ENCODE measurements around the gene TNK1. TPM values are rescaled to one million over a fixed set of nuclear protein-coding genes. Genes with fewer than 3 reads are reported as not detected.

The TNK1 gene
- total and polyA plus RNA-seq, 2 donors (not counting 3 experiments of a cell fraction or from before 2014, with no cell fraction given) = 0.22 to 0.58 TPM

DNA sequence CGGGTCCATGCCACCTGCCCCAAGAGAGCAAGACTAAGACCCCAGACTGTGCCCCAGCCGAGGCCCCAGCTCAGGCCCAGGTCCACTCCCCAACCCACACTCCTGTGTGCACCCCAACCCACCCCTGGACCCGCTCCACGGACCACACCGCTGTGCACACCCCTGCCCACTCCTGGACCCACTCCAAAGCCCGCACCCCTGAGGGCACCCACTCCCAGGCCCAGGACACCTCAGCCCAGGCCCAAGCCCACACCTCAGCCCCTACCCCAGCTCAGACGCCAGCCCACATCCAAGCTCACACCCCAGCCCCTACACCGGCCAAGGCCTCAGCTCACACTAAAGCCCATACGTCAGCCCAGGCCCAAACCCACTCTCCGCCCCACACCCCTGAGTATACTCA lies 48.8 kb downstream of the TNK1 start:
- CTCF ChIA-PET = no interaction called here

More for the DNA sequence above, 48.8 kb downstream of the TNK1 start:
- FAIRE-seq = no peak
- dilution Hi-C loops (cut with MboI; ENCODE audit: extremely low pct_ligation_motif_present, low sequenced_read_pairs) (no loop called here), intact Hi-C loops (cut with micrococcal nuclease) (no loop called here)
- DNase-seq (ENCODE audit: low read depth, low spot score) = no peak
- no TSS peak for BruUV-seq (replicated peaks)
- Histone ChIP-seq H3K79me2 (ENCODE audit: control insufficient read depth, insufficient read depth, low read length) (no peaks in the 10 kb centered on the region), H3K4me1 (ENCODE audit: control insufficient read depth, extremely low read depth, insufficient read depth, low read length) (no peaks in the 10 kb centered on the region), H3K27ac (ENCODE audit: insufficient read depth, low read depth, low read length) (no peak overlapping the region), H4K20me1 (replicated peaks; ENCODE audit: control insufficient read depth, extremely low read depth, insufficient read depth, low read length) (no peaks in the 10 kb centered on the region), H3K9me3 (replicated peaks; ENCODE audit: control insufficient read depth, insufficient read depth, low read length) (no peaks in the 10 kb centered on the region), H3K9ac (replicated peaks; ENCODE audit: extremely low read depth, insufficient read depth, low read length) (no peak overlapping the region), H3K9me1 (replicated peaks; ENCODE audit: control insufficient read depth, extremely low read depth, insufficient read depth, low read length) (no peaks in the 10 kb centered on the region), H2AFZ (ENCODE audit: low read depth, low read length) (no peak overlapping the region), H3K27me3 (ENCODE audit: control insufficient read depth in 2 of 2, insufficient read depth in 2 of 2, low read length in 2 of 2) (no peaks in the 10 kb centered on the region), H3K4me2 (ENCODE audit: insufficient read depth, low read length) (no peak overlapping the region), H3K36me3 (ENCODE audit: control insufficient read depth in 2 of 2, extremely low read depth in 1 of 2, insufficient read depth in 2 of 2, low read length in 2 of 2) (no peaks in the 10 kb centered on the region), H3K4me3 (replicated peaks in 1 of 3; ENCODE audit: insufficient read depth in 1 of 3, low read depth in 1 of 3, low read length in 3 of 3) (no peak overlapping the region)
- POLR2A ChIA-PET = no interaction called here
- TF ChIP-seq, protein P1, sequence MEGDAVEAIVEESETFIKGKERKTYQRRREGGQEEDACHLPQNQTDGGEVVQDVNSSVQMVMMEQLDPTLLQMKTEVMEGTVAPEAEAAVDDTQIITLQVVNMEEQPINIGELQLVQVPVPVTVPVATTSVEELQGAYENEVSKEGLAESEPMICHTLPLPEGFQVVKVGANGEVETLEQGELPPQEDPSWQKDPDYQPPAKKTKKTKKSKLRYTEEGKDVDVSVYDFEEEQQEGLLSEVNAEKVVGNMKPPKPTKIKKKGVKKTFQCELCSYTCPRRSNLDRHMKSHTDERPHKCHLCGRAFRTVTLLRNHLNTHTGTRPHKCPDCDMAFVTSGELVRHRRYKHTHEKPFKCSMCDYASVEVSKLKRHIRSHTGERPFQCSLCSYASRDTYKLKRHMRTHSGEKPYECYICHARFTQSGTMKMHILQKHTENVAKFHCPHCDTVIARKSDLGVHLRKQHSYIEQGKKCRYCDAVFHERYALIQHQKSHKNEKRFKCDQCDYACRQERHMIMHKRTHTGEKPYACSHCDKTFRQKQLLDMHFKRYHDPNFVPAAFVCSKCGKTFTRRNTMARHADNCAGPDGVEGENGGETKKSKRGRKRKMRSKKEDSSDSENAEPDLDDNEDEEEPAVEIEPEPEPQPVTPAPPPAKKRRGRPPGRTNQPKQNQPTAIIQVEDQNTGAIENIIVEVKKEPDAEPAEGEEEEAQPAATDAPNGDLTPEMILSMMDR (IDR thresholded peaks at IDR 0.05; ENCODE audit: extremely low read depth in 1 of 2, insufficient read depth in 1 of 2, low read depth in 1 of 2, low read length in 2 of 2) = no peak
- no peak for TF ChIP-seq MYC (IDR thresholded peaks at IDR 0.05; ENCODE audit: low read depth, low read length)
- TF ChIP-seq POLR2AphosphoS5 (IDR thresholded peaks at IDR 0.05; ENCODE audit: insufficient read depth, low read depth, low read length) = no peak
- no peak for TF ChIP-seq FOS (IDR thresholded peaks at IDR 0.05; ENCODE audit: borderline replicate concordance, insufficient read depth, low read length)
- TF ChIP-seq, protein P2, sequence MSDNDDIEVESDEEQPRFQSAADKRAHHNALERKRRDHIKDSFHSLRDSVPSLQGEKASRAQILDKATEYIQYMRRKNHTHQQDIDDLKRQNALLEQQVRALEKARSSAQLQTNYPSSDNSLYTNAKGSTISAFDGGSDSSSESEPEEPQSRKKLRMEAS (IDR thresholded peaks at IDR 0.05; ENCODE audit: insufficient read depth, insufficient read length) = no peak
- no peak for TF ChIP-seq GATA2 (IDR thresholded peaks at IDR 0.05; ENCODE audit: insufficient read depth, insufficient read length, low read depth, low read length)
- TF ChIP-seq POLR2A (IDR thresholded peaks at IDR 0.05; ENCODE audit: low read depth, low read length) = no peak
- no peak for TF ChIP-seq EZH2 (IDR thresholded peaks at IDR 0.05; ENCODE audit: borderline replicate concordance, low read depth, low read length, severe bottlenecking)
- no peak for TF ChIP-seq JUN (IDR thresholded peaks at IDR 0.05; ENCODE audit: borderline replicate concordance, insufficient read depth, insufficient read length, low read depth)
